GM12878 (cell line): ENCODE results near the gene OMP. TPM values are rescaled to one million over a fixed set of nuclear protein-coding genes. Genes with fewer than 3 reads are reported as not detected.
A peak's percentile ranks its signal among the peaks of the same experiment; 100 is the strongest.

Experiments used
- ATAC-seq: fragments of 200-7000 bp; cut with Tn5 transposase; 3 replicates; pipeline ENCODE4 v1.9.1; 2020; ENCODE audit warnings: mild to moderate bottlenecking, moderate library complexity
- BruUV-seq: library from RNA; stranded (reverse); fragments of 400-500 nt; replicated peaks from 2 replicates; lab custom pipeline; 2021; lab: Mats Ljungman, UMichigan
- CTCF ChIA-PET: fragments of 300-600 bp; sonication (Branson Sonifier 250); formaldehyde crosslinking; extraction: SDS; loops from one replicate; lab custom pipeline; 2021; ENCODE audit warnings: inconsistent platforms; lab: Yijun Ruan, JAX
- POLR2A ChIA-PET: fragments of 350-600 bp; formaldehyde crosslinking; extraction: SDS; loops from one replicate; lab custom pipeline; 2021; ENCODE audit warnings: inconsistent platforms; lab: Charles Lee
- RAD21 ChIA-PET: fragments of 300-600 bp; sonication (Branson Sonifier 250); formaldehyde crosslinking; loops from one replicate; lab custom pipeline; 2023; ENCODE audit warnings: antibody characterized with exemption; ENCODE audit not compliant: unreplicated experiment; lab: Charles Lee
- SMC1A ChIA-PET: fragments of 300-600 bp; sonication (Branson Sonifier 250); formaldehyde crosslinking; loops from one replicate; lab custom pipeline; 2023; ENCODE audit not compliant: unreplicated experiment, uncharacterized antibody; lab: Charles Lee
- DNase-seq: peaks from one replicate; pipeline ENCODE4 v3.0.0-alpha.2; 2011; ENCODE audit warnings: low read depth, low spot score
- FAIRE-seq: peaks from 3 replicates; lab custom pipeline; 2011; peaks lifted over from hg19 to GRCh38; lab: Jason Lieb, UNC
- H2AFZ ChIP-seq: 2 replicates; pipeline ENCODE4 v1.6.0; 2011; ENCODE audit warnings: low read depth, low read length, control low read depth; ENCODE audit not compliant: control insufficient read depth
- H3K27ac ChIP-seq: 2 replicates; pipeline ENCODE4 v1.5.1; 2011; ENCODE audit warnings: control low read depth; ENCODE audit not compliant: control insufficient read depth, insufficient read depth
- H3K27me3 ChIP-seq, 2 experiments: replicated peaks in 1 of 2; 2 replicates each; pipeline versions ENCODE4 v1.6.0 to v1.6.1; 2011; ENCODE audit warnings: low read length in 1 of 2; ENCODE audit not compliant: control insufficient read depth in 2 of 2, insufficient read depth in 2 of 2
- H3K36me3 ChIP-seq, 2 experiments: 2 replicates each; pipeline ENCODE4 v1.5.1; 2011; ENCODE audit warnings: low read length in 1 of 2; ENCODE audit not compliant: control insufficient read depth in 2 of 2, insufficient read depth in 2 of 2
- H3K4me1 ChIP-seq: 2 replicates; pipeline ENCODE4 v1.6.1; 2011; ENCODE audit warnings: mild to moderate bottlenecking, low read length, moderate library complexity, mixed read lengths; ENCODE audit not compliant: control insufficient read depth, insufficient read depth
- H3K4me2 ChIP-seq: 2 replicates; pipeline ENCODE4 v1.6.0; 2011; ENCODE audit warnings: control low read depth; ENCODE audit not compliant: control insufficient read depth, insufficient read depth
- H3K4me3 ChIP-seq: fragments of 200-600 bp; sonication (generic); 2 replicates; pipeline ENCODE4 v1.5.1; 2016
- H3K79me2 ChIP-seq: 2 replicates; pipeline ENCODE4 v1.6.0; 2011; ENCODE audit warnings: low read length; ENCODE audit not compliant: control insufficient read depth, insufficient read depth
- H3K9ac ChIP-seq: 2 replicates; pipeline ENCODE4 v1.8.0; 2011; ENCODE audit warnings: low read length, control low read depth, mixed read lengths; ENCODE audit not compliant: control insufficient read depth, insufficient read depth
- H3K9me3 ChIP-seq: replicated peaks from 3 replicates; pipeline ENCODE4 v1.5.1; 2011; ENCODE audit warnings: mild to moderate bottlenecking, low read length; ENCODE audit not compliant: control insufficient read depth, insufficient read depth
- H4K20me1 ChIP-seq: 2 replicates; pipeline ENCODE4 v1.6.0; 2011; ENCODE audit not compliant: control insufficient read depth, insufficient read depth
- BHLHE40 ChIP-seq, 2 experiments: fragments of 450-650 bp in 1 of 2; IDR thresholded peaks; 2 replicates each; pipeline ENCODE4 v1.6.1; 2011 to 2017; ENCODE audit warnings: low read depth in 2 of 2, borderline replicate concordance in 1 of 2, improper control_type of control experiment in 1 of 2, low read length in 1 of 2, mild to moderate bottlenecking in 1 of 2
- CEBPB ChIP-seq, 2 experiments: fragments of 150-350 bp in 1 of 2; IDR thresholded peaks; 2 replicates each; pipeline ENCODE4 v1.6.1; 2012 to 2014; ENCODE audit warnings: low read depth in 2 of 2, low read length in 2 of 2, borderline replicate concordance in 1 of 2, inconsistent platforms in 1 of 2
- ESRRA ChIP-seq: IDR thresholded peaks from 2 replicates; pipeline ENCODE4 v1.6.1; 2012; ENCODE audit warnings: mild to moderate bottlenecking, low read length, improper control_type of control experiment
- EZH2 ChIP-seq: IDR thresholded peaks from 2 replicates; pipeline ENCODE4 v1.6.1; 2012; ENCODE audit warnings: low read depth, mild to moderate bottlenecking, control low read depth, inconsistent platforms, low read length, borderline replicate concordance; ENCODE audit not compliant: control insufficient read depth
- JUNB ChIP-seq: IDR thresholded peaks from 2 replicates; pipeline ENCODE4 v1.6.1; 2016; ENCODE audit warnings: antibody characterized with exemption, mild to moderate bottlenecking
- MTA3 ChIP-seq: IDR thresholded peaks from 2 replicates; pipeline ENCODE4 v1.6.1; 2012; ENCODE audit warnings: low read length, inconsistent platforms, borderline replicate concordance
- NFYB ChIP-seq: IDR thresholded peaks from 2 replicates; pipeline ENCODE4 v1.6.1; 2011; ENCODE audit warnings: low read depth, mild to moderate bottlenecking, low read length, improper control_type of control experiment, moderate library complexity; ENCODE audit not compliant: insufficient read depth
- NR2F1 ChIP-seq: fragments of 450-650 bp; conservative IDR thresholded peaks from 2 replicates; pipeline ENCODE4 v1.6.1; 2017; ENCODE audit warnings: mild to moderate bottlenecking
- PAX8 ChIP-seq: fragments of 450-650 bp; IDR thresholded peaks from 2 replicates; pipeline ENCODE4 v1.6.1; 2017; ENCODE audit warnings: mild to moderate bottlenecking, moderate library complexity
- POLR2A ChIP-seq: IDR thresholded peaks from 2 replicates; pipeline ENCODE4 v1.6.1; 2011; ENCODE audit warnings: low read depth, mild to moderate bottlenecking, low read length
- RUNX3 ChIP-seq: IDR thresholded peaks from 2 replicates; pipeline ENCODE4 v1.6.1; 2012; ENCODE audit warnings: low read length, inconsistent platforms
- SP1 ChIP-seq: IDR thresholded peaks from one replicate; pipeline ENCODE4 v1.6.1; 2011; ENCODE audit warnings: low read depth, low read length
- SPI1 ChIP-seq: IDR thresholded peaks from 2 replicates; pipeline ENCODE4 v1.6.1; 2011; ENCODE audit warnings: low read depth, mild to moderate bottlenecking, low read length, moderate library complexity, borderline replicate concordance; ENCODE audit not compliant: insufficient read depth
- STAT3 ChIP-seq: IDR thresholded peaks from 2 replicates; pipeline ENCODE4 v1.6.1; 2011; ENCODE audit warnings: low read depth, low read length, improper control_type of control experiment
- SUZ12 ChIP-seq: fragments of 200-600 bp; sonication (generic); IDR thresholded peaks from one replicate; pipeline ENCODE4 v1.6.1; 2018; ENCODE audit warnings: antibody characterized with exemption, mild to moderate bottlenecking; ENCODE audit not compliant: unreplicated experiment
- ZBED1 ChIP-seq: IDR thresholded peaks from 2 replicates; pipeline ENCODE4 v1.6.1; 2016; ENCODE audit warnings: borderline replicate concordance
- WGBS: methylation state at CpG from one replicate; pipeline ENCODE4 v1.1.6; 2016; ENCODE audit warnings: low lambda C conversion rate; ENCODE audit not compliant: insufficient replicate concordance, insufficient coverage; ENCODE audit errors: missing lambda C conversion rate; 5-methylcytosine and 5-hydroxymethylcytosine counted together
- in situ Hi-C: fragments of 300-500 bp; cut with MboI; formaldehyde crosslinking; loops from 9 replicates; pipeline ENCODE4 v1.14.3; 2018; ENCODE audit warnings: mixed read lengths
- intact Hi-C: fragments of 100-400 bp; cut with micrococcal nuclease; formaldehyde crosslinking; loops from one replicate; pipeline ENCODE4 v1.14.2; 2022; ENCODE audit not compliant: unreplicated experiment
- polyA plus RNA-seq, 11 experiments: library from polyadenylated mRNA; depleted of rRNA in 4 of 11; unstranded in 6 of 11; stranded (reverse) in 5 of 11; fragments of >200 nt; fragmentation: Nextera tagmentation in 4 of 11; fragmentation: Illumina TruSeq in 1 of 11; extraction: Ambion mirVana in 4 of 11; extraction: Trizol in 1 of 11; gene quantifications; 1 replicate in 1 of 11; 2 replicates in 10 of 11; pipeline versions ENCODE4 v1.2.1 to v1.2.3, GENCODE V29; 2011 to 2016; ENCODE audit warnings: inconsistent platforms in 2 of 11, missing spikeins in 2 of 11, low read depth in 1 of 11
- total RNA-seq, 4 experiments: library from RNA; depleted of rRNA in 3 of 4; stranded (reverse); fragments of >200 nt in 3 of 4; fragmentation: Illumina TruSeq in 1 of 4; extraction: Trizol in 1 of 4; gene quantifications; 2 replicates each; pipeline versions ENCODE4 v1.2.1 to v1.2.3, GENCODE V29; 2013 to 2021

Gene OMP
- total and polyA plus RNA-seq, 10 of the 15 experiments (the other 5 are each of a cell fraction or from before 2014, with no cell fraction given) = not detected

- Histone ChIP-seq H3K27me3 (no peaks in the 10 kb centered on the region), H2AFZ (no peak overlapping the region), H3K4me2 (no peak overlapping the region), H3K4me3 (no peak overlapping the region), H3K9ac (no peak overlapping the region), H4K20me1 (no peaks in the 10 kb centered on the region), H3K79me2 (no peaks in the 10 kb centered on the region), H3K36me3 (no peaks in the 10 kb centered on the region), H3K27ac (no peak overlapping the region), H3K9me3 (no peaks in the 10 kb centered on the region), H3K4me1 (no peaks in the 10 kb centered on the region)
- intact Hi-C loops = loop anchor here (1.0 kb wide), 3 partner anchors 43 to 280 kb away; no protein-coding TSS in a partner anchor
- no TSS peak for BruUV-seq
- in situ Hi-C loops = loop anchor here (5.0 kb wide), 1 partner anchor 43 kb away; no protein-coding TSS in a partner anchor
- ATAC-seq (peak; percentile 9; the same call in 1 of the 3 replicates), FAIRE-seq (no peak), DNase-seq (no peak)
- ChIA-PET CTCF (interaction anchor here (0.5 to 5.4 kb wide), 32 partner anchors 8 to 1067 kb away, joined by 3 to 146 read pairs (median 6); partner anchors contain the start of genes B3GNT6, CAPN5 and OMP), RAD21 (interaction anchor here (0.6 to 5.9 kb wide), 20 partner anchors 26 to 457 kb away, joined by 3 to 84 read pairs (median 3); no protein-coding TSS in a partner anchor), SMC1A (interaction anchor here (0.7 to 3.6 kb wide), 13 partner anchors 9 to 236 kb away, joined by 3 to 41 read pairs (median 4); no protein-coding TSS in a partner anchor), POLR2A (interaction anchor here (0.5 kb wide), 1 partner anchor 166 kb away, joined by 3 read pairs; no protein-coding TSS in a partner anchor)
- WGBS = 28% methylated on average over 13 of the region's 13 CpGs
- TF ChIP-seq CEBPB (IDR thresholded peaks at IDR 0.05; ENCODE audit: borderline replicate concordance in 1 of 2, low read depth in 2 of 2, low read length in 2 of 2) = no peak
- no peak for TF ChIP-seq POLR2A
- no peak for TF ChIP-seq RUNX3
- no peak for TF ChIP-seq NFYB
- TF ChIP-seq NR2F1 = no peak
- TF ChIP-seq PAX8 = no peak
- TF ChIP-seq STAT3 = no peak
- no peak for TF ChIP-seq SPI1
- no peak for TF ChIP-seq SUZ12
- TF ChIP-seq ZBED1 = no peak
- no peak for TF ChIP-seq JUNB
- no peak for TF ChIP-seq ESRRA
- no peak for TF ChIP-seq EZH2
- TF ChIP-seq SP1 = no peak
- no peak for TF ChIP-seq MTA3
- TF ChIP-seq BHLHE40 (IDR thresholded peaks at IDR 0.05; ENCODE audit: borderline replicate concordance in 1 of 2, low read depth in 2 of 2, low read length in 1 of 2) = no peak
Observed at GRCh38 chr11:77090373-77091111, 12.1 kb upstream of the OMP start.
